Pancreas (tissue), 10 donors: ENCODE results near the gene HOXC10. TPM values are rescaled to one million over a fixed set of nuclear protein-coding genes. Genes with fewer than 3 reads are reported as not detected.

Experiments
- ATAC-seq, 4 donors: fragments of 200-7000 bp; cut with Tn5 transposase; one replicate each; pipeline versions ENCODE4 v1.8.0 to v1.9.1; 2020; ENCODE audit warnings: mild to moderate bottlenecking in 4 of 4, moderate library complexity in 4 of 4
- DNase-seq, 6 donors: peaks; one replicate each; pipeline ENCODE4 v3.0.0-alpha.2; 2020
- FAIRE-seq: peaks from 2 replicates; lab custom pipeline; 2012; peaks lifted over from hg19 to GRCh38; lab: Jason Lieb, UNC
- H3K27ac ChIP-seq, 4 donors: fragments of 200-600 bp; sonication (generic); 1 replicate in 3 of 4; 2 replicates in 1 of 4; pipeline versions ENCODE4 v1.5.0 to v1.8.0; 2020
- H3K27me3 ChIP-seq, 4 donors: fragments of 200-600 bp; one replicate each; pipeline ENCODE4 v1.8.0; 2021
- H3K36me3 ChIP-seq, 3 donors: fragments of 200-600 bp; sonication (generic) in 1 of 3; one replicate each; pipeline versions ENCODE4 v1.5.0 to v1.8.0; 2020 to 2021
- H3K4me1 ChIP-seq, 3 donors: fragments of 200-600 bp; one replicate each; pipeline ENCODE4 v1.8.0; 2021
- H3K4me3 ChIP-seq, 4 donors: fragments of 200-600 bp; sonication (generic) in 2 of 4; one replicate each; pipeline versions ENCODE4 v1.5.0 to v1.8.0; 2020 to 2021
- H3K9me3 ChIP-seq, 4 donors: fragments of 200-600 bp; one replicate each; pipeline ENCODE4 v1.8.0; 2021
- WGBS, 2 donors: extraction: QIAGEN DNeasy Blood & Tissue Kit; methylation state at CpG; one replicate each; pipeline ENCODE4 v1.1.7; 2013; 5-methylcytosine and 5-hydroxymethylcytosine counted together
- intact Hi-C, 3 donors: fragments of 100-400 bp; cut with DNase I; formaldehyde crosslinking; loops; one replicate each; pipeline versions ENCODE4 v1.11.1 to v1.14.2; 2022
- polyA plus RNA-seq, 2 donors: library from polyadenylated mRNA; stranded (reverse); fragments of 200-250 nt; gene quantifications; one replicate each; pipeline ENCODE4 v1.2.3, GENCODE V29; 2013
- total RNA-seq, 6 donors: library from RNA; stranded (reverse); fragmentation: NEBNext Ultra II Directional in 4 of 6; extraction: Animal tissue kit (Norgen Biotek cat#: 25700) in 4 of 6; gene quantifications; one replicate each; pipeline versions ENCODE4 v1.2.1 to v1.2.4, GENCODE V29; 2021 to 2023
- TF ChIP-seq, protein P1 (sequence below), 4 donors: fragments of 200-600 bp; sonication (generic) in 3 of 4; IDR thresholded peaks; one replicate each; pipeline versions ENCODE4 v1.5.0 to v1.8.0; 2021; ENCODE audit warnings: antibody characterized with exemption in 4 of 4
- donor health status: healthy with polysubstance abuse.
- donor health status: DM: no; HTN: no; CAD: no; lungs with moderate emphysema.
- donor health status: DM: no; HTN: no; CAD: no.
- donor health status: control.
- donor health status: control.
- donor health status: Bipolar disorder and iron deficiency.
- donor health status: DM: yes; HTN: yes; CAD: no.
- donor health status: DM: no; HTN: no; CAD: no.
- donor health status: DM: no; HTN: no; CAD: no.
- donor health status: DM: yes; HTN: yes; CAD: no.

HOXC10 gene
- total and polyA plus RNA-seq, 8 donors = 0.08 to 0.16 TPM; not detected in 6

DNA sequence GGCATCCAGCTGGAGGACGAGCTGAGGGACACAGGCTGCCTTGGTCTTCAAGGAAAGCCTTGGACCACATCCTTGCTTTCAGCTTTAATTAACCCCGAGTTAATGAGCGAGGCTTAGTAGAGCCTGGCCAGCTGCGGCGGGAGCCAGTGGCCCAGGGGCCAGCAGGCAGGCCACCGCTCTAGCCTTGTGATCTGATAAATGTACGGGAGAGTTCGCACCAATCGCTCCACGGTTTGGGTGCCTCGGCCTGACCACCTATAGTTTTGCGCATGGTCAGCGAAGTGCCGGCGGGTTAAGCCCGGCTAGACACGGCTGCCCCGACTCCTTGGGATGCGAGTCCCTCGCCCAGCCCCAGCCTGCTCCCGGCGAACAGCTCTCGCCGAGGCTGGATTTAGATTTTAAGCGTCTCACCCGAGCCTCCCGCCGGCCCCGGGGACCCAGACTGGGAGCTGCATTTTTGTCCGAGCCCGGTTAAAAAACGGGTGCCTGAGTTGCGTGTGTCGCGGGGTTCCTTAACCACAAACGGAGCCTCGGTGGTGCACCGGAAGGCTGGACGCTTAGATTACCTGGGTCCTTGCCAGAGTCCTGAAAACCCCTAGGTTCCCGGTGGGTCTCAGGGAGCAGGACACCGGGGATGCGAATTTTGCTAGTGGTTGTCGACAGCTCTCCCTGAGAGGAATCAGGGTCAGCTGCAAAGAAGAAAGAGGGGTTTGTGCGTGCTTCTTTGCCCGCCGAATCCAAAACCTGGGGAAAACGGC, 33.2 kb upstream of the HOXC10 start:
- H3K4me1 ChIP-seq = no peaks in the 10 kb centered on the region
- DNase-seq = no peak
- H3K36me3 ChIP-seq = no peaks in the 10 kb centered on the region
- 5 to 6% methylated on average over 47 of the region's 47 CpGs for WGBS, 2 donors
- no peak overlapping the region for H3K4me3 ChIP-seq
- H3K9me3 ChIP-seq = no peaks in the 10 kb centered on the region
- no peak for FAIRE-seq
- H3K27me3 ChIP-seq = peaks cover 7 to 67% (median 20%) of the 10 kb centered on the region in 4 donors
- TF ChIP-seq, protein P1, sequence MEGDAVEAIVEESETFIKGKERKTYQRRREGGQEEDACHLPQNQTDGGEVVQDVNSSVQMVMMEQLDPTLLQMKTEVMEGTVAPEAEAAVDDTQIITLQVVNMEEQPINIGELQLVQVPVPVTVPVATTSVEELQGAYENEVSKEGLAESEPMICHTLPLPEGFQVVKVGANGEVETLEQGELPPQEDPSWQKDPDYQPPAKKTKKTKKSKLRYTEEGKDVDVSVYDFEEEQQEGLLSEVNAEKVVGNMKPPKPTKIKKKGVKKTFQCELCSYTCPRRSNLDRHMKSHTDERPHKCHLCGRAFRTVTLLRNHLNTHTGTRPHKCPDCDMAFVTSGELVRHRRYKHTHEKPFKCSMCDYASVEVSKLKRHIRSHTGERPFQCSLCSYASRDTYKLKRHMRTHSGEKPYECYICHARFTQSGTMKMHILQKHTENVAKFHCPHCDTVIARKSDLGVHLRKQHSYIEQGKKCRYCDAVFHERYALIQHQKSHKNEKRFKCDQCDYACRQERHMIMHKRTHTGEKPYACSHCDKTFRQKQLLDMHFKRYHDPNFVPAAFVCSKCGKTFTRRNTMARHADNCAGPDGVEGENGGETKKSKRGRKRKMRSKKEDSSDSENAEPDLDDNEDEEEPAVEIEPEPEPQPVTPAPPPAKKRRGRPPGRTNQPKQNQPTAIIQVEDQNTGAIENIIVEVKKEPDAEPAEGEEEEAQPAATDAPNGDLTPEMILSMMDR (IDR thresholded peaks at IDR 0.05) = no peak
- no peak for ATAC-seq
- intact Hi-C loops = no loop called here
- no peak overlapping the region for H3K27ac ChIP-seq

DNA sequence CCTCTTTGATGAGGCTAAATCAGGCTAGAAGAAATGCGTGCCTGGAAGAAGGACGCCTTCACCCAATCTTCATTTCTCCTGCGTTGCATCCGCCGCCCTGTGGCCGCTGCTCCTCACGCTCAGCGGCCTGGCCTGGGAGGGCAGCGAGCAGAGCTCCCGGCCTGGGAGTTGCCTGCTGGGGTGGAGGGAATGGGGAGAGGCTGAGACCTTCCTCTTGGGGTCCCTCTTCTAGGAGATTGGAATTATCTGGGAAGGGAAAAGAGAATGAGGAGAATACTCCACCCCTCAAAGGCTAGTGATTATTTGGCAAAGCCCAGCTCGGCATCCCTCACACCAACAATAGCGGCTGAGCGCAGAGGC, 32.6 kb upstream of the HOXC10 start:
- intact Hi-C loops = no loop called here
- FAIRE-seq = no peak
- no peaks in the 10 kb centered on the region for H3K4me1 ChIP-seq
- TF ChIP-seq, protein P1 (IDR thresholded peaks at IDR 0.05) = no peak
- no peak overlapping the region for H3K4me3 ChIP-seq
- no peak overlapping the region for H3K27ac ChIP-seq
- no peaks in the 10 kb centered on the region for H3K9me3 ChIP-seq
- peak in 1 of 6 donors; percentile 24 for DNase-seq
- no peak for ATAC-seq
- 7 to 11% methylated on average over 13 of the region's 13 CpGs for WGBS, 2 donors
- H3K27me3 ChIP-seq = peaks cover 7 to 68% (median 20%) of the 10 kb centered on the region in 4 donors
- no peaks in the 10 kb centered on the region for H3K36me3 ChIP-seq

DNA sequence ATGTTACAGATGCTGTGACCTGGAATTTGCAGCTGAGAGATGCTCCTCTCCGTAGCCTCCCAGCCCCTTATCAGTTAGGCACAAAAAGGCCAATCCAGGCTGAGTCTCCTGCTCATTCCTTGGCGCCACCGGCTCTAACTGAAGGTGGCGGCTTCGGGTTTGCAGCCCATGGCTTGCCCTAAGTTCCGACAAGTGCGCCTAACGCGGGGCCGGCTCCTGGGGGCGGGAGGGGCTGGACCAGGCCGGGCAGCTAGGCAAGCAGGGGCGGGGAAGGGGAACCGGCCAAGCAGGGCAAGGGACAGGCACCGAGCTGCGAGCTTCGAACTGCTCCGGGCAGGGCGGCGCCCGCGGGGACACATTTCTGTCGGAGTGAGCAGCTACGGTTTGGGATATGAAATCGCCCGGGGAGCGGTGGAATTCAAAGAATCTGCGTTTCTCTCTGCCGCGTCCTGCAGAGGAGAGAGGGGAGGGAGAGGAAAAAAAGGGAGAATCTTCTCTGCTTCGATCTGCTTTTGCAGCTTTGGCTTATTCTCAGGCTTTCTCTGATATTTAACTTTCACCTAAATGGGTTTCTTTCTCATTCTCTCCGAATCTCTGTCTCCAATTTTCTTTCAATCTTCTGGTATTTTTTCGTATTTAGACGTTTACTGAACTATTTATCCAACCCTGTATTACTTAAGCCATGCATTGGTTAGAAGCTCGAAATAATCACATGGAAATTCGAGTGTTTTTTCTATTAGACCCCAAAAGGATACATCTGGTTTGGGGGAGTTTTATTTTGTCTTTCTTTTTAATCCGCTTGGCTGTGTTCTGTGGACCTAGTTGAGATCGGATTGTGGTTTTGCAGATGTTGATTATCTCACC, 31.8 kb upstream of the HOXC10 start:
- ATAC-seq = no peak
- H3K9me3 ChIP-seq = no peaks in the 10 kb centered on the region
- DNase-seq = peak in 1 of 6 donors; percentile 64
- FAIRE-seq = no peak
- no peak overlapping the region for H3K27ac ChIP-seq
- H3K4me3 ChIP-seq = no peak overlapping the region
- 5 to 6% methylated on average over 38 of the region's 38 CpGs for WGBS, 2 donors
- H3K36me3 ChIP-seq = no peaks in the 10 kb centered on the region
- no peaks in the 10 kb centered on the region for H3K4me1 ChIP-seq
- H3K27me3 ChIP-seq = peaks cover 7 to 74% (median 21%) of the 10 kb centered on the region in 4 donors
- intact Hi-C loops = no loop called here
- TF ChIP-seq, protein P1 (IDR thresholded peaks at IDR 0.05) = no peak

DNA sequence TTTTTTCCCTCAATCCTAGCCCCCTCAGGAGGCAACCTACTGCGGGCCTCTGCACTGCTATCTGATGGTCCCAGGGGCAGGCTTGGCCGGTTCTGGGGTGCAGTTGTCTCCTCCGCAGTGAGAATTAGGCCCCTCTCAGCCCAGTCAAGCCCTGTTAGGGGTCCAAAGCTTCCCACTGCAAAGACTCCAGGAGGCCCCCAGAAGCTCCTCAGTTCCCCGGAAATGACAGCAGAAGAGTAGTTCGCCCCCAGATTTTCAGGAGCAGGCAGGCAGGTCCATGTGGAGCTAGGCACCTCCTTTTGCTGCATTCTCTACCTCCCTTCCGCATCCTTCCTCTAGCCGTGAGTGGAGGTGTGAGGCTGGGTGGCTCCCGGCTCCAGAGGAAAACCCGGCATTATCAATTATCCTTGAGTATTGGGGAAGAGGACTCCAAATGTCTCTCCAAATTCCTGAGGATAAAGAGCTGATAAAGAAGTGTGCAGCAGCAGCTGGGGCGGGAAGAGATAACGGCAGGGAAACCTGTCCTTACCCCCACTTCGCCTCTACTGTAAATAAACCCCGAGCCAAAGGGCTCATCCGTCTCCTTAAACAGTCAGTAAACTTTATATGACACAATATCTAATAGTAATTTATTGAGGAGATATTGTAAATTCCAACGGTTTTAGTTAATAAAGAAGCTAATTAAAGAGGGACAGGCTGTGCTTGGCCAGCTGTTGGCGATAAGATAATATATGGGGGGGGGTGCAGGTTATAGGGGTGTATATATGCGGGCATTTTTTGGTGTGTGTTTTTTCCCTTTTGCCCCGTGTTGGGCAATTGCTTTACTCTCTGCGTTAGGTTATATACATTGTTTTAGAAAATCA, 30.9 kb upstream of the HOXC10 start:
- H3K27me3 ChIP-seq = peaks cover 7 to 84% (median 24%) of the 10 kb centered on the region in 4 donors
- ATAC-seq (no peak), DNase-seq (peak in 1 of 6 donors; percentile 15), FAIRE-seq (no peak)
- TF ChIP-seq, protein P1 (IDR thresholded peaks at IDR 0.05) = no peak
- intact Hi-C loops = no loop called here
- no peaks in the 10 kb centered on the region for H3K4me1 ChIP-seq
- no peak overlapping the region for H3K4me3 ChIP-seq
- H3K9me3 ChIP-seq = no peaks in the 10 kb centered on the region
- H3K27ac ChIP-seq = no peak overlapping the region
- 7% methylated on average over 19 of the region's 19 CpGs for WGBS, 2 donors
- no peaks in the 10 kb centered on the region for H3K36me3 ChIP-seq
